Left lobe of liver (tissue), 2 donors: ENCODE data around the gene CTNNBL1. TPM values are rescaled to one million over a fixed set of nuclear protein-coding genes. Genes with fewer than 3 reads are reported as not detected.
"Not testable (repeated sequence)": the region's sequence is repeated elsewhere in the genome, so short reads cannot be mapped to it uniquely, and the experiment has no call there.

Experiments
- ATAC-seq: fragments of 200-7000 bp; cut with Tn5 transposase; one replicate; pipeline ENCODE4 v1.9.1; 2020; ENCODE audit warnings: mild to moderate bottlenecking, moderate library complexity
- DNase-seq: peaks from one replicate; pipeline ENCODE4 v3.0.0-alpha.2; 2020; ENCODE audit warnings: low spot score
- total RNA-seq: library from RNA; stranded (reverse); gene quantifications from one replicate; pipeline ENCODE4 v1.2.1, GENCODE V29; 2021
- donor health status: DM: no; HTN: no; CAD: no; lungs with moderate emphysema.
- donor health status: DM: no; HTN: yes; CAD: no.

CTNNBL1 gene
- total RNA-seq, 1 donor from 2014 or later, result 41.4 TPM

GRCh38 chr20:37704955-37705354, 11.1 kb downstream of the CTNNBL1 start:
- no peak for DNase-seq

GRCh38 chr20:37706298-37706697, 12.5 kb downstream of the CTNNBL1 start:
- ATAC-seq, result no peak
- DNase-seq, result no peak

More at GRCh38 chr20:37704955-37705354, 11.1 kb downstream of the CTNNBL1 start:
- no peak for ATAC-seq

GRCh38 chr20:37711001-37711400, 17.2 kb downstream of the CTNNBL1 start:
- ATAC-seq, result no peak
- no peak for DNase-seq

- DNase-seq, result peak; percentile 58
- ATAC-seq, result peak; percentile 80
Measured at GRCh38 chr20:37711994-37712964, 18.4 kb downstream of the CTNNBL1 start.

- no peak for ATAC-seq
- no peak for DNase-seq
Measured at GRCh38 chr20:37713396-37713795, 19.6 kb downstream of the CTNNBL1 start.

- ATAC-seq (peak; percentile 4), DNase-seq (no peak)
Measured at GRCh38 chr20:37714978-37715672, 21.3 kb downstream of the CTNNBL1 start.

GRCh38 chr20:37721751-37722150, 27.9 kb downstream of the CTNNBL1 start:
- DNase-seq (no peak), ATAC-seq (no peak)

GRCh38 chr20:37722312-37722711, 28.5 kb downstream of the CTNNBL1 start:
- not testable (repeated sequence) for ATAC-seq, DNase-seq

- DNase-seq (peak; percentile 57), ATAC-seq (peak; percentile 76)
Measured at GRCh38 chr20:37723668-37724067, 29.8 kb downstream of the CTNNBL1 start.

GRCh38 chr20:37725165-37725564, 31.3 kb downstream of the CTNNBL1 start:
- DNase-seq (peak; percentile 73), ATAC-seq (peak; percentile 55)

- no peak for DNase-seq
- no peak for ATAC-seq
Measured at GRCh38 chr20:37725855-37726254, 32.0 kb downstream of the CTNNBL1 start.

GRCh38 chr20:37726321-37726720, 32.5 kb downstream of the CTNNBL1 start:
- ATAC-seq (no peak), DNase-seq (no peak)

- DNase-seq (no peak), ATAC-seq (peak; percentile 81)
Measured at GRCh38 chr20:37726971-37727956, 33.4 kb downstream of the CTNNBL1 start.

GRCh38 chr20:37727957-37728634, 34.3 kb downstream of the CTNNBL1 start:
- DNase-seq (no peak), ATAC-seq (peak; percentile 15)

- no peak for DNase-seq
- ATAC-seq, result no peak
Measured at GRCh38 chr20:37728635-37728983, 34.8 kb downstream of the CTNNBL1 start.

- no peak for DNase-seq
- no peak for ATAC-seq
Measured at GRCh38 chr20:37729452-37729851, 35.6 kb downstream of the CTNNBL1 start.

GRCh38 chr20:37729909-37730308, 36.1 kb downstream of the CTNNBL1 start:
- DNase-seq (no peak), ATAC-seq (no peak)

- ATAC-seq, result no peak
- DNase-seq, result no peak
Measured at GRCh38 chr20:37733416-37733815, 39.6 kb downstream of the CTNNBL1 start.

GRCh38 chr20:37734228-37734985, 40.6 kb downstream of the CTNNBL1 start:
- DNase-seq (no peak), ATAC-seq (peak; percentile 25)
